Erythroblast (primary cell): ENCODE results near the gene HPDL.

Source experiments
- GATA1 ChIP-seq: IDR thresholded peaks from 2 replicates; pipeline ENCODE4 v1.6.1; 2011; ENCODE audit warnings: low read depth, mild to moderate bottlenecking, control low read depth, low read length, moderate library complexity
- POLR2A ChIP-seq: IDR thresholded peaks from 2 replicates; pipeline ENCODE4 v1.6.1; 2011; ENCODE audit warnings: mild to moderate bottlenecking, low read length

GRCh38 chr1:45282351-45282750, 44.3 kb upstream of the HPDL start:
- no peak for TF ChIP-seq POLR2A
- no peak for TF ChIP-seq GATA1
